Central memory CD8-positive, alpha-beta T cell (primary cell): Measurements from ENCODE around the gene IFT88.

Experiments
- ATAC-seq: fragments of 150-1000 bp; cut with Tn5 transposase; replicated peaks from 2 replicates; pipeline ENCODE4 v1.10.0; 2022; ENCODE audit warnings: mild to moderate bottlenecking, moderate FRiP score, moderate number of reproducible peaks; ENCODE audit not compliant: poor library complexity, severe bottlenecking; ENCODE audit errors: extremely low read depth
- DNase-seq, 2 donors: peaks; one replicate each; pipeline ENCODE4 v3.0.0; 2021; ENCODE audit warnings: low spot score in 2 of 2
- H3K27ac Mint-ChIP-seq: one replicate; pipeline ENCODE4 v1.8.0; 2022; ENCODE audit warnings: low read depth, mild to moderate bottlenecking, moderate library complexity, mixed read lengths
- H3K27me3 Mint-ChIP-seq: one replicate; pipeline ENCODE4 v1.8.0; 2022; ENCODE audit warnings: mixed read lengths
- H3K36me3 Mint-ChIP-seq: one replicate; pipeline ENCODE4 v1.8.0; 2022; ENCODE audit warnings: mild to moderate bottlenecking, moderate library complexity, mixed read lengths; ENCODE audit not compliant: insufficient read depth
- H3K4me1 Mint-ChIP-seq: one replicate; pipeline ENCODE4 v1.8.0; 2022; ENCODE audit warnings: mixed read lengths
- H3K4me3 Mint-ChIP-seq: one replicate; pipeline ENCODE4 v1.8.0; 2022; ENCODE audit warnings: mild to moderate bottlenecking, moderate library complexity, mixed read lengths
- H3K9me3 Mint-ChIP-seq: one replicate; pipeline ENCODE4 v1.8.0; 2022; ENCODE audit warnings: mixed read lengths

IFT88 gene

DNA sequence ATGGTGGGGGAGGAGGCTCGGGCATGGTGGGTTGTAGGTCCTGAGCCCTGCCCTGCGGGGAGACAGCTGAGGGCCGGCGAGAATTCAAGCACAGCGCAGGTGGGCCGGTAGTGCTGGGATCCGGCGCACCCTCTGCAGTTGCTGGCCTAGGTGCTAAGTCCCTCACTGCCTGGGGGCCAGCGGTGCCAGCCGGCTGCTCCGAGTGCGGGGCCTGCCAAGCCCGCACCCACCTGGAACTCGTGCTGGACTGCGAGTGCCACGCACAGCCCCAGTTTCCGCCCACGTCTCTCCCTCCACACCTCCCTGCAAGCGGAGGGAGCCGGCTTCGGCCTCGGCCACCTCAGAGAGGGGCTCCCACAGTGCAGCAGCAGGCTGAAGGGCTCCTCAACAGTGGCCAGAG lies 173.1 kb downstream of the IFT88 start:
- DNase-seq, result no peak
- Mint-ChIP-seq H3K36me3 (no peaks in the 10 kb centered on the region), H3K27me3 (no peaks in the 10 kb centered on the region)

More for the DNA sequence above, 173.1 kb downstream of the IFT88 start:
- H3K4me3 Mint-ChIP-seq, result no peak overlapping the region
- H3K9me3 Mint-ChIP-seq, result no peaks in the 10 kb centered on the region
- no peak for ATAC-seq
- no peak overlapping the region for H3K27ac Mint-ChIP-seq
- no peaks in the 10 kb centered on the region for H3K4me1 Mint-ChIP-seq
